Measurements from ENCODE around the gene RGS17. TPM values are rescaled to one million over a fixed set of nuclear protein-coding genes. Genes with fewer than 3 reads are reported as not detected.
A peak's percentile ranks its signal among the peaks of the same experiment; 100 is the strongest.

Gene RGS17
- total RNA-seq, 3 donors from 2014 or later (not counting 1 experiment from before 2014, with no cell fraction given) = 0.45 to 1.9 (median 0.55) TPM

DNA sequence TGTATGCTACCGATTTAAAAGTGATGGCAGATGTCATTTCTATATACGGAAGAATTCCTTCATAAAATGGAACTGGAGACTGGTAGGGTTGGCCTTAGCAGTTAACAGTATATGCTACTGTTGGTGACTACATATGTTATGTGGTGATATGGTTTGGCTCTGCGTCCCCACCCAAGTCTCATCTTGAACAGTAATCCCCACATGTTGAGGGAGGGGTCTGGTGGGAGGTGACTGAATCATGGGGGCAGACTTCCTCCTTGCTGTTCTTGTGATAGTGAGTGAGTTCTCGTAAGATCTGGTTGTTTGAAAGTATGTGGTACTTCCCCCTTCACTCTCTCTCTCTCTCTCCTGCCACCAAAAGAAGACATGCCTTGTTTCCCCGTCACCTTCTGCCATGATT is 29.6 kb downstream of the RGS17 start:
- no peak for ATAC-seq
- no peaks in the 10 kb centered on the region for H3K27me3 ChIP-seq (ENCODE audit: control insufficient read depth, insufficient read depth, low read length)
- H3K27ac ChIP-seq (ENCODE audit: low read length) = no peak overlapping the region
- H3K9me3 ChIP-seq (ENCODE audit: control insufficient read depth, insufficient read depth, low read length) = no peaks in the 10 kb centered on the region
- H3K4me3 ChIP-seq (ENCODE audit: low read length) = no peak overlapping the region
- H3K36me3 ChIP-seq (ENCODE audit: control insufficient read depth, insufficient read depth, low read length) = no peaks in the 10 kb centered on the region
- DNase-seq = no peak
- H3K27me3 Mint-ChIP-seq (ENCODE audit: low read depth in 2 of 2) = peaks cover 0 to 20% of the 10 kb centered on the region in 2 donors
- H3K36me3 Mint-ChIP-seq = no peaks in the 10 kb centered on the region
- intact Hi-C loops (cut with micrococcal nuclease) = no loop called here
- H3K27ac Mint-ChIP-seq = no peak overlapping the region
- H3K9me3 Mint-ChIP-seq = no peaks in the 10 kb centered on the region
- no peaks in the 10 kb centered on the region for H3K4me1 ChIP-seq (ENCODE audit: control insufficient read depth, insufficient read depth, low read length)
- WGBS (ENCODE audit: insufficient coverage) = 96% methylated on average over 4 of the region's 5 CpGs
- TF ChIP-seq, protein P1, sequence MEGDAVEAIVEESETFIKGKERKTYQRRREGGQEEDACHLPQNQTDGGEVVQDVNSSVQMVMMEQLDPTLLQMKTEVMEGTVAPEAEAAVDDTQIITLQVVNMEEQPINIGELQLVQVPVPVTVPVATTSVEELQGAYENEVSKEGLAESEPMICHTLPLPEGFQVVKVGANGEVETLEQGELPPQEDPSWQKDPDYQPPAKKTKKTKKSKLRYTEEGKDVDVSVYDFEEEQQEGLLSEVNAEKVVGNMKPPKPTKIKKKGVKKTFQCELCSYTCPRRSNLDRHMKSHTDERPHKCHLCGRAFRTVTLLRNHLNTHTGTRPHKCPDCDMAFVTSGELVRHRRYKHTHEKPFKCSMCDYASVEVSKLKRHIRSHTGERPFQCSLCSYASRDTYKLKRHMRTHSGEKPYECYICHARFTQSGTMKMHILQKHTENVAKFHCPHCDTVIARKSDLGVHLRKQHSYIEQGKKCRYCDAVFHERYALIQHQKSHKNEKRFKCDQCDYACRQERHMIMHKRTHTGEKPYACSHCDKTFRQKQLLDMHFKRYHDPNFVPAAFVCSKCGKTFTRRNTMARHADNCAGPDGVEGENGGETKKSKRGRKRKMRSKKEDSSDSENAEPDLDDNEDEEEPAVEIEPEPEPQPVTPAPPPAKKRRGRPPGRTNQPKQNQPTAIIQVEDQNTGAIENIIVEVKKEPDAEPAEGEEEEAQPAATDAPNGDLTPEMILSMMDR (IDR thresholded peaks at IDR 0.05) = no peak
- no peaks in the 10 kb centered on the region for H3K4me1 Mint-ChIP-seq
- no peak overlapping the region for H3K4me3 Mint-ChIP-seq

DNA sequence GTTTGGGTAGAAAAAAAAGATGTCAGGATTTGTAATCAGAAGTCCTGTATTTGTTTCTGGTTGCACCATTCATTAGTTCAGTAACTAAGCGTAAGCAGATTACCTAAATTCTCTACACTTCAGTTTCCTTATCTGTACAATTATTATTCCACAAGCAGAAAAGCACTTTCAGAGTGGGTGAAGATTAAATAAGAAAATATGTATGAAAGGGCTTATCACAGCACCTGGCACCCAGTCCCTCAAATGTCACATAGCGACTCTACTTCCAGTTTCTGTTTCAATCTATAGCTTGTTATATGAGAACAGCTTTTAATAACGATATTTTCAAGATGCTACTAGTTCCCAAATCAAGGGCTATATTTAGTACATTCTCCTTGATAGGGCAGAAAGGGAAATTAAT is 31.4 kb downstream of the RGS17 start:
- WGBS (ENCODE audit: insufficient coverage) = 83% methylated on average over 1 of the region's 3 CpGs
- Mint-ChIP-seq H3K4me3 (peak overlapping the region; percentile 14), H3K4me1 (no peaks in the 10 kb centered on the region), H3K27me3 (ENCODE audit: low read depth in 2 of 2) (peaks cover 0 to 12% of the 10 kb centered on the region in 2 donors), H3K9me3 (no peaks in the 10 kb centered on the region), H3K36me3 (no peaks in the 10 kb centered on the region), H3K27ac (no peak overlapping the region)
- TF ChIP-seq, protein P1 (IDR thresholded peaks at IDR 0.05) = no peak
- ATAC-seq (no peak), DNase-seq (no peak)
- Histone ChIP-seq H3K9me3 (ENCODE audit: control insufficient read depth, insufficient read depth, low read length) (no peaks in the 10 kb centered on the region), H3K27ac (ENCODE audit: low read length) (no peak overlapping the region), H3K27me3 (ENCODE audit: control insufficient read depth, insufficient read depth, low read length) (no peaks in the 10 kb centered on the region), H3K36me3 (ENCODE audit: control insufficient read depth, insufficient read depth, low read length) (no peaks in the 10 kb centered on the region), H3K4me3 (ENCODE audit: low read length) (no peak overlapping the region), H3K4me1 (ENCODE audit: control insufficient read depth, insufficient read depth, low read length) (no peaks in the 10 kb centered on the region)
- intact Hi-C loops (cut with micrococcal nuclease) = no loop called here

DNA sequence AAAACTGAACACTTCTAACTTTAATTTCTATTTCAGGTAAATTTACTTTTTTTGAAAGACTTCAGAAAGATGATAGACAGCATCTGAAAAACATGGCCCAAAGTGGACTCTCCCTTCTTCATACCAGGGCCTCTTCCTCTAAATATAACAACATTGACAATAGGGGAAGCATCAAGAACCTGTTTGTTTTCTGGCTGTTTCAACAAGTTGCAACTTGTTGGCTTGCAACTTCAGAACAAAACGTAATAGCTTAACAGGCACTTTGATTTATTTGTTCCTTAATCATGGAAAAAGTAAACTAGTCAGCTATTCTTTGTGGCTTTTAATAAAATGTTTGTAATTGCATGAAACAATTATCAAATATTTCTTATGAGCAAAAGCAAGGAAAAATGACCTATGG is 34.3 kb downstream of the RGS17 start:
- Histone ChIP-seq H3K4me3 (ENCODE audit: low read length) (no peak overlapping the region), H3K9me3 (ENCODE audit: control insufficient read depth, insufficient read depth, low read length) (no peaks in the 10 kb centered on the region), H3K36me3 (ENCODE audit: control insufficient read depth, insufficient read depth, low read length) (no peaks in the 10 kb centered on the region), H3K4me1 (ENCODE audit: control insufficient read depth, insufficient read depth, low read length) (no peaks in the 10 kb centered on the region), H3K27me3 (ENCODE audit: control insufficient read depth, insufficient read depth, low read length) (no peaks in the 10 kb centered on the region), H3K27ac (ENCODE audit: low read length) (no peak overlapping the region)
- TF ChIP-seq, protein P1 (IDR thresholded peaks at IDR 0.05) = no peak
- DNase-seq (no peak), ATAC-seq (no peak)
- no peaks in the 10 kb centered on the region for H3K36me3 Mint-ChIP-seq
- 71% methylated on average over 1 of the region's 1 CpG for WGBS (ENCODE audit: insufficient coverage)
- no peaks in the 10 kb centered on the region for H3K9me3 Mint-ChIP-seq
- H3K4me3 Mint-ChIP-seq = no peak overlapping the region
- peaks cover 0 to 9% of the 10 kb centered on the region in 2 donors for H3K27me3 Mint-ChIP-seq (ENCODE audit: low read depth in 2 of 2)
- intact Hi-C loops (cut with micrococcal nuclease) = no loop called here
- no peaks in the 10 kb centered on the region for H3K4me1 Mint-ChIP-seq
- H3K27ac Mint-ChIP-seq = no peak overlapping the region

DNA sequence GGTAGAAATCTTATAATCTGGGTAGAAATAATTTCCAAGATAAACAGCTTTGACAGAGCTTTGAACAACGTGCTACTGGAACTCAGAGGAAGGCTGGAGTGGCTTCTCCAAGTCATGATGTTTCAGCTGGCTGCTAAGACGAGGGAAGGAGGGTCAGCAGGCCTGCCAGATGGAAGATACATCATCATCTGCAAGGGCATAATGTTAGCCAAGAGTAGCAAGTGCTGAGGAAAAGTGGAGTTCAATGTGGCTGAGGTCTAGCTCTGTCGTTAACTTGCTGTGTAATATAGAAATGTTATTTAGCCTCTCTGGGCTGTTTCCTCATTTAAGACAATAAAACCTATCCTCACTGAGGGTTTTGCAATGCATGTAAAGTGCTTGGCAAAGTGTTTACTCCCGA is 35.1 kb downstream of the RGS17 start:
- ATAC-seq (no peak), DNase-seq (no peak)
- Mint-ChIP-seq H3K27ac (no peak overlapping the region), H3K4me1 (no peaks in the 10 kb centered on the region), H3K36me3 (no peaks in the 10 kb centered on the region), H3K4me3 (no peak overlapping the region), H3K27me3 (ENCODE audit: low read depth in 2 of 2) (peaks cover 0 to 9% of the 10 kb centered on the region in 2 donors), H3K9me3 (no peaks in the 10 kb centered on the region)
- WGBS (ENCODE audit: insufficient coverage) = 75% methylated on average over 3 of the region's 4 CpGs
- Histone ChIP-seq H3K27ac (ENCODE audit: low read length) (no peak overlapping the region), H3K9me3 (ENCODE audit: control insufficient read depth, insufficient read depth, low read length) (no peaks in the 10 kb centered on the region), H3K4me1 (ENCODE audit: control insufficient read depth, insufficient read depth, low read length) (no peaks in the 10 kb centered on the region), H3K4me3 (ENCODE audit: low read length) (no peak overlapping the region), H3K36me3 (ENCODE audit: control insufficient read depth, insufficient read depth, low read length) (no peaks in the 10 kb centered on the region), H3K27me3 (ENCODE audit: control insufficient read depth, insufficient read depth, low read length) (no peaks in the 10 kb centered on the region)
- intact Hi-C loops (cut with micrococcal nuclease) = no loop called here
- TF ChIP-seq, protein P1 (IDR thresholded peaks at IDR 0.05) = no peak
